Measurements from ENCODE around the gene SLC1A7. TPM values are rescaled to one million over a fixed set of nuclear protein-coding genes. Genes with fewer than 3 reads are reported as not detected.

SLC1A7 gene
- total RNA-seq, 1 donor from 2014 or later = not detected

GRCh38 chr1:53114581-53115400 is 27.6 kb downstream of the SLC1A7 start:
- DNase-seq = no peak

DNA sequence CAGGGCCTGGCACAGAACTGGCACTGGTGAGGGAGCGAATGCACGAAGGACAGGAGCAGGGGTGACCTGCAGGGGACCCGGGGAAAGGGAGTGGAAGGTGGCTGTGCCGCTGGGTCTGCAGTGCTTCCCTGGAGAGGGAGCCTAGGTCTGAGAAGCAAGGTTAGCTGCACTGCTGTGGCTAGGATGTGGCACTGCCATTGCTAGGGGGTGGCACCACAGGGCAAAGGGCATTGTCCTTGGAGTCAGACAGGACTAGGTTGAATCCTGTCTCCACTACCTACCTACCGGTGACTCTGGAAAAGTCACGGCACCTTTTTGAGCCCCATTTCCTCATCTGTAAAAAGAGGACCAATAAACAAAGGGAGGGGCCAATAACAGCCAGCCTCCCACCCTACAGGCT is 28.3 kb downstream of the SLC1A7 start:
- no peak for DNase-seq

DNA sequence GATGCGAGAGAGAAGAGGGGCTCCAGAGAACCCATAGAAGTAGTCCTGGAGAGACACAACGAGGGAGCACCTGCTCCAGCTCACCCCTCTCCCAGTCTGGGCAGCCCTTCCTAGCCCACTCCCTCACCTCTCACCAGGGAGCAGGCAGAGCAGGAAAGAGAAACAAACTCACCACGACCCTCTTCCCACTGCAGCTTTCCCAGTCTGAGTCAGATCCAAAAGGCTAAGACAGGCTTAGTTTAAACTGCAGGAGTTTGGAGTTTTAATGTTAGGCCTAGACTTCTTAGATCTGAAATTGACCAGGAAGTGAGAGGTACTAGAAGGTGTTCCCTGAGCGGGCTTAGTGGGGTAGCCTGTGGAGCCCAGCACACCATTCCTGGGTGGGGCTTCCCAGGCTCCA is 29.6 kb downstream of the SLC1A7 start:
- DNase-seq = no peak

DNA sequence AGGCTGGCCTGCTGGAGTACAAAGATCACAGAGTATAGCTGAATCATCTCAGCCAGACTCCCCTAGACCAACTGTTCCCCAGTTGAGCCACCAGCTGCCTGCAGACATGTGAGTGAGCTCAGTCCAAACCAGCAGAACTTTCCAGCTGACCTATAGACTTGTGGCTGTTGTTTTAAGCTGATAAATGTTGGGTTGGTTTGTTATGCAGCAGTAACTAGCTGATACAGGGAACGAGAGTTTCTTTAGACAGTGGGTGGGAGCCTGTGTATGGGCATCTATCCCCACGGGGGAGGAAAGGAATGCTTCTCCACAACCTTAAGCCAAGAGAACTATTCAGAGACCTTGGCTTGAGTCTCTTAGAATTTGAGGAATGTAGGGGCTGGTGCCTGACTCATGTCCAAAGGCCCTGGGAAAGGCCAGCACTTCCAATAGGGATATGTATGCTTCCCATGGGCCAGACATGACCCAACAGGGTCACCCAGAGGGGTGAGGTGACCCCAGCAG is 30.1 kb downstream of the SLC1A7 start:
- DNase-seq = peak; percentile 17

DNA sequence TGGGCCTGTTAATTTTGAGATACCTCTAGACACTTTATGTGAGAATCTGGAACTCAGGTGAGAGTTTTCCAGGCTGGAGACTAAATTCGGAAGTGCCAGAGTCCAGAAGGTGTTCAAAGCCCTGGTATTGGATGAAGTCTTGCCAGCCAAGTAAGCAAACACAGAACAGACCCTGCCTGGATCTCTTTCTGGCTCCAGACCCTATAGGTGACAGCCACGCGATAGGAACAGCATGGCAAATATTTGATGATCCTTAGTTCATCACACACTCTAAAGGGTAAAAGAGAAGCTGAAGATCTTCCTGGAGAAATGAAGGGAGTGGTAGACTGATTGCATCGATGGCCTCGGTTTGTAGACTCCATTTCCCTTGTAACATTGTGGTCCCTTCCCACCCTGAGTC is 30.7 kb downstream of the SLC1A7 start:
- no peak for DNase-seq

DNA sequence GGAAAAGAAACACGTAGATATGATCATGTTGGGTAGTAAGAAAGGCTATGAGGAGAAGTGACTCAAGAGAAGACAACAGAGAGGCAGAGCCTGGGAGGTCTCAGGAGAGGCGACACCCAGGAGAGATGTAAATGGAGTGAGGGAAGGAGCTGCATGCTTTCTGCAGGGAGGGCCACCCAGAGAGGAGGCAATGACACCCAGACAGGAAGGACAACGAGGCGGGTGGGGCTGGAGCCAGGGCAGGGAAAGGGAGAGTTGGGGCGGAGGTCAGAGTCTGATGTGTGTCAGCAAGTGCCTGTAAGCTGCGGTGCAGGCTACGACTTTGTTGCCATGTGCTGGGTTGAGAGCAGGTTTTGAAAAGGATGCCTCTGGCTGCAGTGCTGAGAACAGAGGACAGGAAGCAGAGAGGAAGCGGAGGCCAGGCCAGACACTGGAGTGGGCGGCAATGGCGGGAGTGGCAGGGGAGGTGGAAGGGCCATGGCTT is 31.3 kb downstream of the SLC1A7 start:
- peak; percentile 26 for DNase-seq

DNA sequence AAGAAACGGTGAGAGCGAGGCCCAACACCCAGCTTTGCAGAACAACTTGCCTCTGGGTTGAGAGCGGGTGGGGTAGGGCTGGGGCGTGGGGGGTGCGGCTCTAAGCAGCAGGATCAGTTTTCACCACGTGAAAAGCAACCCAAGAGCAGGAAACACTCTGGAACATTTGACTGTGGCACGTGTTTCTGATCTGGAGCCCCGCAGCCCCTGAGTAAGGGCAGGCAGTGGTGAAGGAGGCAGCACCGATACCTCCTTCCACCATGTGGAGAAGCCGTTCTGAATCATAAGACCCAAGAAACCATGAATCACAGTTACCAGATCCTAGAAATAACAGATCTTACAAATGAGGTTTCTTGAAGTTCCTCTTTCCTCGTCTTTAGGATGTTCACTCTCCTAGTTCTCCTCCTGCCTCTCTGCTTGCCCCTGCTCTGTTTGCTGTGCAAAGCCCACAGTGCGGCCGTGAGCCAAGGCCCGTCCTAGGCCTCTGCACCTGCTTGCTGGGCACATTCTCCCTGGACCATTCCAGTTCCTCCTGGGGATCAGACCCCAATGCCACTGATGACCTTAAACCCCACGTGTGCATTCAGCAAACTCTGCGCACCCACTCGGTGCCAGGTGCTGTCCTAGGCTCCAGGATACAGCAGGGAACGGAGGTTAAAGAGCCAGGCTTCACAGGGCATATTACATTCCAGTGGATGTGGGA is 31.9 kb downstream of the SLC1A7 start:
- DNase-seq = no peak

DNA sequence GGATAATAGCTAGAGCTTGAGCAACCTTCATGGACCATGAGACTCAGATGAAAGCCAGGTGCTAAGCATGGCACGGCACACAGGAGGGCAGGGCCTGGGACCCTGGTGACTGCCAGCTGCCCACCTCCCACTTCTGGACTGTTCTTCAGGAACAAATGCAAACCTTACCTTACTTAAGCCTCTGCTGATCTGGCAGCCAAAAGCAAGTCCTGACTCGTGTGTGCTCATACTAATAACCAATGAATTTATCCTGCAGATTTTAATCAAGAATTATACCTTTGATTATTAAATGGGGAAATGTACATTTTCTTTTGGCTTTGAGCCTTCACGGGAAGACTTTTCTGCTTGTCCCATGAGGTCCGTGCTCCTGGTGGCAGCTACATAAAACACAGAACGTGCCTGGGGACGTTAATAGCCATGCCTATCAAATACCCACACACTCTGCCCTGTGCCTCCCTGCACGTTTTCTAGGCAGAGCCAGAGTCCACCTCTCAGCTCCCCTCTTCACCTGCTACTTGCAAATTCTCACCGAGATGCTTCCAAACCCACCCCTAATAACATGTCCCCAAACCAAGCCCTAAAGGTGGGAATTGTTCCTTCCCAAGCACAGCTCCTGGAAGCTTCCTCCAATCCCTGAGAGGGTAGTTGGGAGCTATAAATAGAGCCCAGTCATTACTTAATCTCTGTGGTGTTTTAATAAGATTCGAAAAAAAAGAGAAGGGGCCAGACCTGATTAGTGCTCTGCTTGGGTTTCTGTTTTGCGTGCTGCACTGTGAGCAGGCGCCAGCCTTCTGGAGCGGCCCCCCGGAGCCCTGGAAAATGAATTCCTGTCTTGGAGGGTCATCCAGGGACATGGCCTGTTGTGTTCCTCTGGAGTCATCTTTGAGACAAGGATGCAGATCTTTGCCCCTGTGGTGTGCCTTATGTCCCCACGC is 33.5 kb downstream of the SLC1A7 start:
- no peak for DNase-seq

DNA sequence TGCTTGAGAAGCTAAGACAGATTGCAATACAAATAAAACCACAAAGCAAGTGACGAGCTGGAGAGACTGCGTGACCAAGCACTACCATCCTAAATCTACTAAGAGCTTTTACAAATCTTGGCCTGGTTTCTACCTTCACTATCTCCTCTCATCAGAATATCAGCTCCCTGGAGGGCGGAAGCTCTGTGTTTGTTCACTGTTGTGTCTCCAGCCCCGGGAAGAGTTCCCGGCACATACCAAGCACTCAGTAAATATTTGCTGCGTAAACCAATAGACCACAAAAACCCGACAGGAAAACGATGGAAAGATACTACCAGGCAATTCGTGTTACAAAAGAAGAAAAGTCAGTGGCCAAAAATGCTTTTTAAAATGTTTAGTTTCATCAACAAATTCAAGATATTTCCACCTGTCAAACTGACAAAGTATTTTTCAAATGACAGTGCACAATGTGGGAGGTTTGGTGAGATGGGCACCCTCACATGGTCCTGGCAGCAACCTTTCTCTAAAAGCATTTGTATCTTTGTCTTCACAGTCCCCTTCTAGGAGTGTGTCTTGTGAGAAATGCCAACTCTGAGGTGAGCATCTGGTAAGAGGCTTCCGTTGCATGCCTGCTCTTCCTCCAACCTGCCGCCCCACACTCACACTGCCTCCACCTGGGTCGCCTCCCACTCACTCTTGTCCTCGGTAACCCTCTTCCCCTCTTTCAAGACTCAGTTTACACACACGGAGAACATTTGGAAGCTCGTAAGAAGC is 34.7 kb downstream of the SLC1A7 start:
- DNase-seq = no peak

DNA sequence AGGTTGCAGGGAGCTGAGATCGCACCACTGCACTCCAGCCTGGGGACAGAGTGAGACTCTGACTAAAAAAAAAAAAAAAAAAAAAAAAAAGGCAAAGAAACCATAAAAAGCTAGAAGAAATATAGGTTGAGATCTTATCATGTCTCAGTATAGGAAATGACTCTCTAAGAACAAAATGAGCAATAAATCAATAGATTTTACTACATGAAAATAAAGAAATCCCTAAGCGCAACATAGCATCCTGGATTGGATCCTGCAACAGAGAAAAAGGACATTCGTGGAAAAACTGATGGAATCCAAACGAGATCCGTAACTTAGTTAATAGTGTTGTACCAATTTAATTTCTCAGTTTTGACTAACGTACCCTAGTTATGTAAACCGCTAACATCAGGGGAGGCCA is 35.3 kb downstream of the SLC1A7 start:
- no peak for DNase-seq

DNA sequence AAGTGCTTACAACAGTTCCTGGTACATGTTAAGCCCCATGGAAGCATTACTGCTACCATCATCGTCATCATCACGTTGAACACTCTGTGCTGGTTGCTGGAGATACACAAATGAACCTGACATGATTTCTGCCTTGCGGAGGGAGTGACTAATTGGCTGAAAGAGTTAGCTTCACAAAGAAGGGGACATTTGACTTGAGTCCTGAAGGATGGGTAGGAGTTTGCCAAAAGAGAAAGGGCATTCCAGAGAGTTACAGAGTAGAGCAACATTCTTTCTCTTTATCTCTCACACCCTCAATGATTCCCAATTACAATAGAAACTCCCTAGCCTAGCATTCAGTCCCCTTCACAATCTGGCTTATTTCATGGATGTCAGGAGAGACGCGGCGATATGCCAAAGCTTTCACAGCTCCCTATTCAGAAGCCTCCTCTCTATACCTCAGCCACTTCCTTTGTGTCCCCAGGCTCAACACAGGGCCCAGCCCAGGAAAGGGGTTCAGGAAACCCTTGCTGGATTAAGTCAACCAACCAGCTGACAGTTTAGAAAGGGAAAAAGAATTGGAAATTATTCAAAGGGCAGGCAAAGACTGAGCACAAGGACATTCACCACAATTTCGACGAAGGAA is 38.0 kb downstream of the SLC1A7 start:
- DNase-seq = no peak

GRCh38 chr1:53094533-53094919 is 47.9 kb downstream of the SLC1A7 start:
- no peak for DNase-seq

GRCh38 chr1:53093778-53094532 is 48.5 kb downstream of the SLC1A7 start:
- DNase-seq = no peak

- DNase-seq = no peak
Observed at GRCh38 chr1:53093451-53093754, 49.0 kb downstream of the SLC1A7 start.

- no peak for DNase-seq
Observed at GRCh38 chr1:53092659-53093450, 49.6 kb downstream of the SLC1A7 start.

- no peak for DNase-seq
Observed at GRCh38 chr1:53091841-53092645, 50.4 kb downstream of the SLC1A7 start.

GRCh38 chr1:53090227-53091147 is 52.0 kb downstream of the SLC1A7 start:
- DNase-seq = no peak
